ENCODE results near the gene HS3ST3A1.

HS3ST3A1 gene

DNA sequence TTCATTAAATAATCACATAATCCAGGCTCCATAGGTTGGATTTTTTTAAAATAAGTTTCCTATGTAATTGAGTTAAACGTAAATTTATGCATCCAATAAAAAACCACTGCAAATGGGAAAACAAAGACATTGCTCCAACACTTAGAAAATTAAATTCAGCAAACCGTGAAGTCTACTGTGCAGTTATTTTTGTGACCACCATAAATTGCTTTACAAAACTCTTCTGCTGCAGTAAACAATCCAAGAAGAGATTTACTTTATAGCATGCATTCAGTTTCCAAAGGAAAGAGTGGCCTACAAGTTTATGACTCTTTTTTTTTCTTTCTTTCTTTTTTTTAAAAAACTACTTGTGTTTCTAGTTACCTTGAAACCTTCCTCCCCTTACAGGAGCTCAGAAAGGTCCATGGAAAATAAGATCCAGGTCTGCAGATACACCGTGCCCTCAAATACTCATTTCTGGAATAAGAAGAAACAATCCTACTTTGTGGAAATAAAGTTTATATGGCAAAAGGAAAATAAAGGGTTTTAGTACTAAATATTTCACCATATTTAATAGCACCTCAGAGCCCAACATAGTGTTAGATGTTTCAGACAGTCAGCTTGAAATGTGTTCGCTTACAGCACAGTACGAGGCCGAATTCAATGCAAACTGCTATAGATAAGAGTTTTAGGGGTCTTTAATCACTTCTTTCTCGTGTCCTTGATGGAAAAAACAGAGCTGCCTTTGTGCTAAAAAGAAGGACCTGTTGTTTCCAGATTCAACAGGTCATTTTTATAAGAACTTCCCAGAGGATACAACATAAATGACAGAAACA is 3.2 kb downstream of the HS3ST3A1 start:
- DNase-seq (ENCODE audit: low read depth in 2 of 2), result no peak

DNA sequence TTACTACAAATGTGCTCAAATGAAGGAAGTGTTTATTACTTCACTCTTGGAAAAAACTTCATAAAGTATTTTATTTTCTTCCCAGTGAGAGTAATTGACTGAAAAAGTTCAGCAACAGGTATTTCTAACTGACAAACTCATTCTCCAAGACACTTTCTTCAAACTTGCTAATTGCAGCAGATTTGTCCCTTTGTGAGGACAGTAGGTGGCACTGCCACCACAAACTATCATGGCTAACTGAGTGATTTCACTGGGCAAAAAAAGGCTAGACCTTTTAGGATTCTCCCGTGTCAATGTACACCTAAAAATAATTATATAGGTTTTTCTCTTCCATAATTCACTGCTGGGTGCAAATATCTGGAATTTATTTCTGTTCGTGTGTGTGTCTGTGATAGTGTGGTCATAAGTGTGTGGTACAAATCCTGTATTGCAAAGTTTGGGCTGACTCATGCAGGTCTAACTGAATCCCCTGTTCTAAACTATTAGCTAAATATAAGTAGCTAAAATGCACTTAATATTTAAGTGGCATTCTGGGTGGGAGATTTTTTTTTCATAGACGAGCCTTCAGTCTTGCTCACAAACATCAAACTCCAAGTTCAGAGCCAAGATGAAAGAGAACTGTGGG is 3.9 kb downstream of the HS3ST3A1 start:
- DNase-seq (ENCODE audit: low read depth in 2 of 2), result no peak

DNA sequence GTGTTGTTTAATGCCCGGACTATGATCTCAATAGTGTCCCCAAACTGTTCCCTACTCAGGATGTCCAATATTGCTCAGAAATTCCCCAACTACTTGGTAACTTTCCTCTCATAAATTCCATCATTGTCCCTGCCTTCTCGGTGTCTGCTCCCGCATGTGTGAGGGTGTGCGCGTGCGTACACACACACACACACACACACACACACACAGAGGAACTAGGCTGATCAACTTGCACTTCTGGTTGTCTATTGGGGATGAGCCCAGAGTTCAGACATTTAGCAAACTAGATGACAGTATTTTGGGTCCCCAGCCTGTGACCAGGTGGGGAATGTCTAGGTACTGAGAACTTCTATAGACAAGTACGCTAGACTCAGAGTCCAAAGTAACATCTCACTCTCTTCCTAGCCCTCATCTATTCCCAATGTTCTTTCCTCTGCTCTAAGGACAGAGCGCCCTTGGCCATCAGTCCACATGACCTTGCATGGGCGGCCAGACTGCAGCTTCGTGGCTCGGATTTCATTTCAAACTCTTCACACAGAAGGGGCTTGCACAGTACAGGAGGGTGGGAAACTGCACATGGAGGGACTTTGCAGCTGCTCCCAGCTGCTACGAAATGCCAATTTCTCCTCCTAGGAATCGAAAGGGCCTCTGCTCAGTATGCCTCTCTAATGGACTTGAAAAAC is 5.3 kb downstream of the HS3ST3A1 start:
- DNase-seq (ENCODE audit: low read depth in 2 of 2), result no peak

DNA sequence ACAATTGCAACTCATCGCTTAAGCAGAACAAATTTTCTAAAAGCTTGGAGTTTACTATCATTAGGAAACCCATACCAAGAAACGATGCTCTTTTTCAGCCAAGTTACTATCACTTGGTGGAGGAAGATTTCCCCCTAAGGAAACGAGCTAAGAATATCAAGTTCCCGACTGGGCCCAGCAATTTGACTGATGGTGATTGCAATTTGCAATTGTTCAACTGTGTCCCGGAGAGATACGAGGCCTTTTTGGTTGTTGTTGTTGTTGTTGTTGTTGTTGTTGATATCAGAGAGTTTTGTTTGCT is 6.2 kb downstream of the HS3ST3A1 start:
- DNase-seq (ENCODE audit: low read depth in 2 of 2), result no peak

DNA sequence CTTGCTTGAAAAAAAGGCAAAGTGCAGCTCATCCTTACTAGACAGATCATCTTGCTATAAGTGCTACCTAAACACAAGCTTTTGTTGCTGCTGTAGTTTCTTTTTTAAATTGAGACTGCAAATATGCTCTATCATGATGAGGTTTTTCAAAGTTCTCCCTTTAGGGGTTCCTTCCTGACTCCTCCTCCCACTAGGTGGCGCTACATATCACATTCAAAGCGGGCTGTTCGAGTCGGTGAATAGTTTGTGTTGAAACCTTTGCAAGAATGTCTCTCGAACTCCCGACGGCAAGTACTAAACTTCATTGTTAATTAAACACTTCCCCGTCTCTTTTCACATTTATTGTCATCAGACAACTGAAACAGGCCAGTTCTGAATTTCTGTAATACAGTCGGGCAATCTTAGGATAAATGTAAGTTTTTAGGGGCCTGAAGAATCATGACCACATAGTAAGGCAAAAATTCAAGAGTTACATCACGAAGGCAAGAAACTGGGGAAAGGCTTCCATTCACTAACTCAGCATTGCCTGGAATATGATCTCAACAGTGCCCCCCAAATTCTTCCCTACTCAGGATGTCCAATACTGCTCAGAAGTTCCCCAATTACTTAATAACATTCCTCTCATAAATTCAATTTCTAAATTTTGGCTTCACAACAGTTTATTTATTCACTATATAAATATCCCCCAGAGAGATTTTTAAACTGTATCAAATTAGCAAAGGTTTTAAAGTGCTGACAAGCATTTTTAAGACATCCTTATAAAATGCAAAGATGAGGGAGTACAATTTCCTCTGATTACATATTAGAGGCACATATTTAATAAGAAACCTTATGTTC is 6.7 kb downstream of the HS3ST3A1 start:
- DNase-seq (ENCODE audit: low read depth in 2 of 2), result peak; percentile 65 to 66

DNA sequence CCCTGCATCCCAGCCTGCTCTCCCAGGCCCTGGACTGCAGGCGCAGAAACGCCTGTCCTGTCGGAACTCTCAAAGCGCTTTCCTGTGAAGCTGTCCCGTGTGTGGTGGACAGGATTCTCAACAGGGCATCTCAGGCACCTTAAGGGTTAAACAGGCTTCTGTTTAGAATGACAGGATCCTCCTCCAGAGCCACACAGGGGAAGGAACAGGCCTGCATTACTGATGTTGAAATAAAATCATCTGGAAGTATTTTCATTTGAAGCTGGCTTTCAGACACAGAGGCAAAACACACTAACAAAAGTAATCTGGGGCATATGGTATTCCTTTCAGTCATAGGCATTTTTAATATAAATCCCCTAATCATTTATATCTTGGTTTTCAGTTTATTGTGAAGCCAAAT is 7.4 kb downstream of the HS3ST3A1 start:
- DNase-seq (ENCODE audit: low read depth in 2 of 2), result no peak

DNA sequence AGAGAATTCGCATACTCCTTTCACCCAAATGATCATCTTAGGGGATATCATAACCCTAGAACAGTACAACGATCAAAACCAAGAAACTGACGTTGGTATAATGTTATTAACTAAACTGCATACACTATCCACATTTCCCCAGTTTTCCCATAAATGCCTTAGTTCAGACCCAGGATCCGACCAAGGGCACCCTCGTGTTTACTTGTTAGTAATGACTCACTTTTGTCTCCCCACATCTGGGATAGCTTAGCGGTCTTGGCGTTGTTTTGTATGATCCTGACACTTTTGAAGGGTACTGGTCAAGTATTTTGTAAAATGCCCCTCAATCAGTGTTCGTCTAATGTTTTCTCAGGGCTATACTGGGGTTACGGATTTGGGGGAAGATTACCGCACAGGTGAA is 8.0 kb downstream of the HS3ST3A1 start:
- DNase-seq (ENCODE audit: low read depth in 2 of 2), result no peak

DNA sequence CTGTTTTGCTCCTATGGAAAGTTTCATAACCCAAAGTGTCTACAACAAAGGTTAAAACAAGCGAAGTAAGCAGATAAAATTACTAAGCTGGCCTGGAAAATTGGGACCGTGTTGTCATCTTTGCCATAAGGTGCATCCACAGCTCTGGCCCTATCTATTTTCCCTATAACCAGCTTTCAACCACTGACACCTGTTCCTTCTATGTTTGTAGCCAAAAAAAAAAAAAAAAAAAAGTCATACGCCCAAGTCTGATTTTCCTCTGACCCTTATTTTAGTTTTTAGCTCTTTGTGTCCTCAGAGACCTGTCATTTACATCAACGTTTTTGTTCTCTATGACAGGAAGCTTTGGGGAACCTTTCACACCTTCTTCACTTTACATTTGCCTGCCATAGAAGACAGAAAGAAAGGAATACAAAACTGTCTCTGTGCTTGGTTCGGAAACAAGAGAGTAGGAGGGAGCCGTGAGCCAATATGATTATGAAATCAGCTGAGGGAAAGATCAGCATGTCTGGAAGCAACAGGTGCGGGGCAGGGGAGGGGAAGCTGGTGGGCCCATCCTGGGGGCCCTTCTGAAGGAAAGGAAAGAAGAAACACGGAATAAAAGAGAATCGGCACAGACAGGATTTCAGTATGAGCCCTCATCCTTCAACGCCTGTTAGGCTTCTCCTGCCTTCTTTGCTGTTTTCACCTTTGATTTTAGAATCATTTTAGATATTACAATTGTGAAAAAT is 8.5 kb downstream of the HS3ST3A1 start:
- DNase-seq (ENCODE audit: low read depth in 2 of 2), result no peak

DNA sequence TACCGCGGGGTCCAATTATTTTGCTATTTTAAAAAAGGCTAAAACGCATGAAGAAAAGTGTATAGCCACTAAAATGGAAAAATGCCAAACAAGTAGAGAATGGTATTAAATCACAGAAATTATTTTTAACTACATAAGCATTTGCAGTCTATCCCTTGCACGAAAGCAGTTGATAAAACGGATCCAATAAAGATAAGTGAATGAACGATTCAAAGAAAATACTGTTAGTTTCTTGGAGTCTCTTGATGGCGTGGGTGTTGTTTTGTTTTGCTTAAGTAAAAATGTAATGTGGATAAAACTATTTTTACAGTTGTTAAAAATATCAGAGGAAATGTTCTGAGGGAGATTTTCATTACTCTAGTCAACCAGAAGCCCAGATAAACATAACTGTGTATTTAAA is 9.3 kb downstream of the HS3ST3A1 start:
- DNase-seq (ENCODE audit: low read depth in 2 of 2), result no peak

DNA sequence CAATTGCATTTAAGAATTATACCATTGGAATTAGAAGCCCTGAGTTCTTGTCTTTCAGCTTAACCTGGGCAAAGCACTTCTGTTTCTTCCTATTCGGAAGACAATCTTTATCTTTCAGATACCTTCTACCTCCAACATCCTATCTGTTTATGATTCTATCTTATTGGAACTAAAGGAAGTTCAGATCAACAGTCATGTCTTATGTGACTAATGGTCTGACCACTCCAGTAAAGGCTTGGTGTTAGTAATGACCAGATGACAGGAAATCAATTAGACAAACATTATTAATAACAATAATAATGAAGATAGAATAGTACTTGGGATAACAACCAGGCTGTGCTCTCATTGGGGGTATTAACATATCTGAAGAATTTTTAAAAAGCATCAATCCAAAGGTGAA is 11.3 kb downstream of the HS3ST3A1 start:
- no peak for DNase-seq (ENCODE audit: low read depth in 2 of 2)

DNA sequence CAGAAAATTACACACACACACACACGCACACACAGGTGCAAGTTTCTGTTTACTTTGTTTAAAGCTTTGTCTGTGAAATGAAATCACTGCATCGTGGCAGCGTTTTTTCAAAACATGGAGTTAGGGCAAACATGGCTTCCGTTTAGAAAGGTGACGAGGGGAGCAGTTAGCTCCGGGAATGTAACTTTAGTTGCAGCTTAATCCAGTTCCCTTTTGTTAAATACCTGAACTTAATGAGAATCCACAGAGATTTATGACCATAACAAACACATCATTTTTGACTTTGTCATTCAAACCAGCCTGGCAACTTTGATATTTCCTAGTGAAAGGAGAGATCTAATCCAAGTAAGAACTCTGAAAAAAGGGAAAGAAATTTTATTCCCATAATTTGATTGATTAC is 12.1 kb downstream of the HS3ST3A1 start:
- no peak for DNase-seq (ENCODE audit: low read depth in 2 of 2)

DNA sequence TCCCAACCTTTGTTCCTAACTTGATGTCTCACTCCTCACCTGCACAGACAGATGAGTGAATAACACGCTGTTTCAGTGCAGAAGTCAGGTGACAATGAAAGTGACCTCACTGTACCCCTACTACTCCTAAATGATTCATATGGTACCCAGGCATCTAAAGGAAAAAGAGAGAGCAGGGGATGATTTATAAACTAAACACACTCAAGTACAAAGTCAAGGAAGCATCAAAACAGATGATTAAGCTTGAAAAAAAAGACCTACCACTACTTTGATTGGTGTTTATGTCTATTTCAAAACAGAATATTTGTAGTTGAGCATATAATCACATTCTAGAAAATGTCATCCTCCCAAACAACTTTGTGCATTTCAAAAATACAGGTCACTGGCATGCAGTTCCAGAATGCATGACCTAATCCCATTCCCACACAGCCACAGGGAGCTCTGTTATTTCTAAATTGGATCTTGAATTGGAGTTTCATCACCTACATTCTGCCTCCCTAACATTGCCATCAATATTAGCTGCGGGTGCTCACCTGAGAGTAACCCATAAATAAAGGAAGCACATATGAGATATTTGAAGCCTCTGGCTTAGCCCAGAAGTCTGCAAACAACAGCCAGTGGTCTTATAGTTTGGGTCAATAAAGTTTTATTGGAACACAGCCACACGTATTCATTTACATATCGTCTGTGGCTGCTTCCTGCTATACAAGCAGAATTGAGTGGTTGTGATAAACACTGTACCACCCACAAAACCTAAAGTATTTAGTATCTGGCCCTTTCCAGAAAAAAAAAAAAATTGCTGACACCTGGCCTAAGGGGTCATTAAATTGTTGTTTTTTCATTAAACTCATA is 14.0 kb downstream of the HS3ST3A1 start:
- no peak for DNase-seq (ENCODE audit: low read depth in 2 of 2)

DNA sequence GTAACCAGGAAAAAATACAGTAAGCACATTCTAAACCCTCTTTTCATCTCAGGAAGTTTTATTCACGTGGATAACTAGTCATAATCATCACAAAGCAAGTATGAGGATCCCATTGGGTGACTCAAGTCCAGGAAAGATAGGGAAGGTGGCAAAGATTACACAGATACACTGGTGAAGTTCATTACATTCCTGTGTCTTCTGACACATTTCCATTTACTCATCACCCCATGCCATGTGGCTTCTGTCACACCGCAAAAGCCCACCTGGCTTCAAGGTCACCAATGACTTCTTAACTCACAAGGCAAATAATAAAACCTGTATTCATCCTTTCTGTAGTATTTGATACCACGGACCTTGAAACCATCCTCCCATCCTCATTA is 17.0 kb downstream of the HS3ST3A1 start:
- DNase-seq (ENCODE audit: low read depth in 2 of 2), result no peak

DNA sequence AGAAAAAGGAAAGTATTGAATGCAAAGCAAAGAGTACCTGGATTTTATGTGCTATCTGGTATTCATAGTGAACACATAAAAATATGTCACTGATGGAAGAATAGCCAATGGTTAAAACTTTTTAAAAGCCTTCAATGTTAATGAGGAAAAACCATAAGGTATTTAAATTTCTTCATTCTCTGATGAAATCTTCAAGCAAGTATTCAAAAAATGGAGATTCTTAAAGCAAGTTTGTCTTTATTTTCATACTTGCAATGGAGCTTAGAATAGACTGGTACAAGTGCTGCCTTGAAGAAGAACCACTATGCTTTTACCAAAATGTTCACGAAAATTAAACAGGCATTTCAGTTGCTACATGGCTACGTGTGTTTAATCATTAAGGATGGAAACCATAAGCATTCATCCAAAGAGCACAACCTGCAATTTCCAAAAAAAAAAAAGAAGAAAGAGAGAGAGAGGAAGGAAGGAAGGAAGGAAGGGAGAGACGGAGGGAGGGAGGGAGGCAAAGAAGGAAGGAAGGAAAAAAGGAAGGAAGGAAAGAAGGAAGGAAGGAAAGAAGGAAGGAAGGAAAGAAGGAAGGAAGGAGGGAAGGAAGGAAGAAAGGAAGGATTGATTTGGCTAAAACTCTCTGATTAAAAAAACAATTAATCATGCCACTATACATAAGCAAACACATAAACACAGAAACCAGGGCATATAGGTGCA is 17.6 kb downstream of the HS3ST3A1 start:
- DNase-seq (ENCODE audit: low read depth in 2 of 2), result no peak

DNA sequence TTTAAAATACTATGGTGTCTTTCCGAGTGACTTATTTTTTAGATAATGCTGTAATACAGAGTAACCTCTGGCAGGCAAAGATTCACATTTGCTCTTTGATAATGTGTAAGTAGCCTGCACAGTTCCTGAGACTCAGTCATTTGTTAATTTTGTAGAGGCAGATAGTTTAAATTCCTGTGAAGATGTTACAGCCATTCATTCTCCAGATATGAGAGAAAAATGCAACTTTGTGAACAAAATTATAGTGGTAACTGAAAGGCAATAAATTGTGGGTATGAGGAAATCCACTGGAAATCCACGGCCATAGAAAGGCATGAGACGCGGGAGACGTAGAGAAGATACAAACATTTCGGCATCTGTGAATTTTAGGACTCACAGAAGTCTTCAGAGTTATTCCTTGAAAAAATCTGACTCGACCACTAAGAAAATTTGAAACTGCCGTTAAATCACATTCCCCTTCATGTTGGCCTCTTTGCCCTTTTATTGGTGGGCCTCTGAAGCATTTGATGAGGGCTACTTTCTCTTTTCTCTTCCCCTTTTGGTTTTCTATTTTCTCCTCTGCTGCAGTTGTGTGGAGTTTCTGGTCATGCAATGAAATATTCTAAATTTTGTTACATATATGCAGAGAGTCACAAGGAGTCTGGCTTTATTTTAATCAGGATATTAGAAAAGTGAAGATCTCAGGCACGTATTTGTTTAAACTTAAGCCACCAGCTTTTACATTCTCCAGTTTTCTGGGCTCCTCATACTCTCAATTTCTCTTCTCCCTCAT is 18.8 kb downstream of the HS3ST3A1 start:
- no peak for DNase-seq (ENCODE audit: low read depth in 2 of 2)

DNA sequence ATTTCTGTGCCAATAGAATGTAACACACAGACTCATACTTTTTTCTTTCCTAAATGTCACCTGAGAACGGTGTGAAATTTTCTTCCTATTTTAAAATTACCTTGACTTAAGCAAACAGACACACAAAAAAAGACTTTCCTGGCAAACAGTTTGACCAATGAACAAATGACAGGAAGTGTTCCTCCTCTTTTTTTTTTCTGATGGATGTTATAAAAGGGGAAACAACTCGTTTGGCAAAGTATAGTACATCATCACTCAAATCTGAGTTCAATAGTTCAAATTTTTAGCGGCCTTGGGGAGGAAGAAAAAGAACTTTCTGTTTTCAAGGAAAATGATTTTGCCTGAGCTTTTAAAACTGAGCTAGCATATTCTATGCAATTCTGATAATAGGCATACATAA is 19.8 kb downstream of the HS3ST3A1 start:
- no peak for DNase-seq (ENCODE audit: low read depth in 2 of 2)

DNA sequence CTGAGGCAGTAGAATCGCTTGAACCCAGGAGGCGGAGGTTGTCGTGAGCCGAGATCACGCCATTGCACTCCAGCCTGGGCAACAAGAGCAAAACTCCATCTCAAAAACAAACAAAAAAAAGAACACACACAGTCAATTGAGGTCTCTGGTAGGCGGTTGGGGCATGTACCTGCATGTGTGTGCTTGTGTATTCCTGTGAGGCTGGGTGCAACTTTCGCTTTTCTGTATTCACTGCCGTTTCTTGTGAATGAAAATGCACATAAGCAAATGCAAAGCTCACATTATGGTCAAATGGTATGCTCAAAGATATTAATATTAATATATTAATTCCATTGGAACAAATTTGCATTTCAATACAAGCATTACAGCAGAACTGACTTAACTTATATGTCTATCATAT is 20.9 kb downstream of the HS3ST3A1 start:
- DNase-seq (ENCODE audit: low read depth in 2 of 2), result no peak

DNA sequence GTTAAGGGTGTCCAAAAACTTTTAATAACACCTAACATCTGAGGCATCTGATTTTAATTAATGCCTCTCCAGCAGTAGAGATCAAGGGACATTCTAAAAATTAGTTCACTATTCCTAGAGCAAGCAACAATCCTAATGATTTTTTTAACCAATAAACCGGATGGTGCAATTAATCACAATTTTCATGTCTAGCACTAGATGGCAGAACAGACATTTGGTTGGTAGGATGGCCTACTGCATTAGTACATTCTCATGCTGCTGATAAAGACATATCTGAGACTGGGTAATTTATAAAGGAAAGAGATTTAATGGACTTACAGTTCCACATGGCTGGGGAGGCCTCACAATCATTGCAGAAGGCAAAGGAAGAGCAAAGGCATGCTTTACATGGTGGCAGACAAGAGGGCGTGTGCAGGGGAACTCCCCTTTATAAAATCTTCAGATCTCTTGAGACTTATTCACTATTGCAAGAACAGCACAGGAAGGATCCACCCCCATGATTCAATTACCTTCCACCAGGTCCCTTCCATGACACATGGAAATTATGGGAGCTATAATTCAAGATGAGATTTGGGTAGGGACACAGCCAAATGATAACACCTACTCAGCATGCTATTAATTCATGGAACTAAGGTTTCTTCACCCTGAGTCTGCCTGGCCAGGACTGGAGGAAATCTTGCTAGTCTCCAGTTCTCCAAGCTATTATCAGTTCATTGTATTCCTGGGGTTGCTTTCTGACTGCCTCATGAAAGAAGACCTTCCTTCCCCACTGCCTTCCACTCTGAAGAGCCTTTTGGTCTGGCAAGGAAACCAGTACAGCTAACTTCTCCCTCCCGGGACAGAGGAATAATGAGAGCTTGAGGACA is 24.8 kb downstream of the HS3ST3A1 start:
- no peak for DNase-seq (ENCODE audit: low read depth in 2 of 2)

All from stimulated activated CD4-positive, alpha-beta T cell treated with anti-CD3 and anti-CD28 coated beads, Interleukin-1b, Interleukin-23, amount 100 ng/mL, for 1 hour (primary cell).